Measurements from ENCODE around the gene RPE. TPM values are rescaled to one million over a fixed set of nuclear protein-coding genes. Genes with fewer than 3 reads are reported as not detected.

The RPE gene
- total RNA-seq, 1 experiment from 2014 or later, result 67.6 TPM

DNA sequence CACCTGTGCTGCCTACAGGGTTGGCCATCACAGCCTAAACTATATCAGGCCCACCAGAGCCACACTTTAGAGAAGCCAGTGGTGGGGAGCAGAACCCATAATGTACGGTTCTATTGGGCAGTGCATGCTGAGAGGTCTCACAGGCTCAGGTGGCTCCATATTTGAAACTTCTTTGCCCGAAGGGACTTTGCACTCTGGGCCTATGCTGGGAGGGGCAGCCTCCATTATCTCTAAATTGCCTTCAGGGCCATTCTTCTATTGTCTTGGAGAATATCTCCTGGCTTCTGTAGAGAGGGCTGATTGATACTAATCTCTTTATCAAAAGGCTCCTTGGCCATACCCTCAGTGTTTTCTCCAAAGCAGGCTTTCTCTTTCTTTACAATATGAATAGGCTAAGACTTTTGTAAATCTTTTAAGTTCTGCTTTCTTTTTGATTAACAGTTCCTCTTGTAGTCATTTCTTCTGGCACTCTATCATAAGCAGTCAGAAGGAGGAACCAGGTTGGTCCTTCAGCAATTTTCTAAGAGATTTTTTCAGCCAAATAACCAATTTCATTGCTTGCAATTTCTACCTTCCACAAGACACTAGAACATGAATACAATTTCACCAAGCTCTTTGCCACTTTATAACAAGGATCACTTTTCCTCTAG lies 44.5 kb downstream of the RPE start (continued):
- no peak for TF ChIP-seq TCF7L2 (IDR thresholded peaks at IDR 0.05; ENCODE audit: borderline replicate concordance, extremely low read depth, insufficient read depth, insufficient read length)
- TF ChIP-seq ZNF274 (IDR thresholded peaks at IDR 0.05; ENCODE audit: low read depth, low read length), result no peak
- no peak for TF ChIP-seq SRF (IDR thresholded peaks at IDR 0.05; ENCODE audit: low read depth)

DNA sequence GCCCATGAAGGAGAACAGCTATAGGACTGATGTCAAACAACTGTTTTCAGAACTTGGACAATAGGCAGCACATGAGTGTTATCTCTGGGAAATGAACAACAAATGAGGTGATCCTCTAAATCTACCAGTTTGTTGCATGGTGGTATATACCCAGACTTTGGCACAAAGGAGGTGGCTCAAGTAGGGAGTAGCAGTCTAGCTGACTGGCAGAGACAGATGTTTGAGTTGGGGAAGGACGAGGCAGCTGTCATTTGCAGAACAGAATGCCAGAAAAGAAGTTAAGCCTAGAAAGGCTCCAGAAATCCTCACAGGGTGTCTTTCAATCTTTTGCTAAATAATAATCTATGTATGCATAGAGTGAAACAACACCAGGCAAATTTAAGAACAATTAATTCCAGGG lies 47.4 kb downstream of the RPE start:
- CTCF ChIA-PET, result no interaction called here

More for the DNA sequence above, 47.4 kb downstream of the RPE start:
- Histone ChIP-seq H3K36me3 (ENCODE audit: control insufficient read depth in 1 of 2, insufficient read depth in 2 of 2, low read length in 2 of 2) (no peaks in the 10 kb centered on the region), H3K9ac (ENCODE audit: low read length) (no peak overlapping the region), H3K9me3 (ENCODE audit: control insufficient read depth in 1 of 2, insufficient read depth in 1 of 2, low read depth in 1 of 2, low read length in 2 of 2) (peaks cover 0 to 5% of the 10 kb centered on the region in 2 experiments; a peak in 2 of 4 replicates), H3K27ac (ENCODE audit: low read depth, low read length) (no peak overlapping the region), H3K79me2 (ENCODE audit: insufficient read depth, low read length) (no peaks in the 10 kb centered on the region), H2AFZ (ENCODE audit: low read depth, low read length, poor library complexity, severe bottlenecking) (no peak overlapping the region), H3K4me1 (ENCODE audit: control insufficient read depth in 1 of 2, insufficient read depth in 2 of 2, low read length in 2 of 2) (peaks cover 0 to 2% of the 10 kb centered on the region in 2 experiments; a peak in 2 of 4 replicates), H4K20me1 (ENCODE audit: insufficient read depth) (no peaks in the 10 kb centered on the region), H3K4me2 (ENCODE audit: low read length) (no peak overlapping the region), H3K4me3 (replicated peaks in 1 of 2; ENCODE audit: low read depth in 1 of 2, low read length in 2 of 2) (no peak overlapping the region), H3K9me2 (ENCODE audit: insufficient read depth) (no peaks in the 10 kb centered on the region), H3K27me3 (ENCODE audit: insufficient read depth, low read length) (no peaks in the 10 kb centered on the region)
- ATAC-seq (no peak), DNase-seq (ENCODE audit: low read depth, low spot score) (no peak)
- POLR2A ChIA-PET, result no interaction called here
- TF ChIP-seq CTCF (IDR thresholded peaks at IDR 0.05 in 2 of 3, conservative IDR thresholded peaks at IDR 0.05 in 1 of 3; ENCODE audit: borderline replicate concordance in 1 of 3, insufficient read depth in 1 of 3, low read depth in 2 of 3, low read length in 2 of 3) (no peak), ZFX (IDR thresholded peaks at IDR 0.05) (no peak), CEBPB (IDR thresholded peaks at IDR 0.05; ENCODE audit: low read depth) (no peak), MAX (IDR thresholded peaks at IDR 0.05) (no peak), POLR2AphosphoS5 (IDR thresholded peaks at IDR 0.05; ENCODE audit: low read depth, low read length) (no peak), EGR1 (IDR thresholded peaks at IDR 0.05; ENCODE audit: low read depth) (no peak), REST (IDR thresholded peaks at IDR 0.05; ENCODE audit: low read depth) (no peak), ZNF274 (IDR thresholded peaks at IDR 0.05; ENCODE audit: low read depth, low read length) (no peak), TCF7L2 (IDR thresholded peaks at IDR 0.05; ENCODE audit: borderline replicate concordance, extremely low read depth, insufficient read depth, insufficient read length) (no peak), POLR2A (IDR thresholded peaks at IDR 0.05; ENCODE audit: borderline replicate concordance, extremely low read depth, insufficient read depth, insufficient read length) (no peak), SIN3A (IDR thresholded peaks at IDR 0.05; ENCODE audit: low read depth) (no peak), SP1 (IDR thresholded peaks at IDR 0.05; ENCODE audit: low read depth) (no peak), CBX3 (IDR thresholded peaks at IDR 0.05; ENCODE audit: low read depth) (no peak), EZH2 (IDR thresholded peaks at IDR 0.05) (no peak), SRF (IDR thresholded peaks at IDR 0.05; ENCODE audit: low read depth) (no peak)
- TF ChIP-seq, protein P1, sequence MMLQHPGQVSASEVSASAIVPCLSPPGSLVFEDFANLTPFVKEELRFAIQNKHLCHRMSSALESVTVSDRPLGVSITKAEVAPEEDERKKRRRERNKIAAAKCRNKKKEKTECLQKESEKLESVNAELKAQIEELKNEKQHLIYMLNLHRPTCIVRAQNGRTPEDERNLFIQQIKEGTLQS (IDR thresholded peaks at IDR 0.05), result no peak
- RAD21 ChIA-PET (ENCODE audit: low non-redundant PET in 1 of 2, low total read pairs in 2 of 2, uncharacterized antibody in 2 of 2, unreplicated experiment in 2 of 2), result no interaction called here
- intact Hi-C loops (cut with micrococcal nuclease), result no loop called here
- no TSS peak for BruUV-seq (replicated peaks)

Data from HCT116 (cell line).